Smooth muscle cell (in vitro differentiated cells): Measurements from ENCODE around the gene TPCN2. TPM values are rescaled to one million over a fixed set of nuclear protein-coding genes. Genes with fewer than 3 reads are reported as not detected.

Source experiments
- DNase-seq: peaks from one replicate; lab custom pipeline; 2025; ENCODE audit not compliant: unreplicated experiment; lab: John Stamatoyannopoulos, UW
- H2AFZ ChIP-seq: fragments of 200-600 bp; sonication (generic); 2 replicates; pipeline ENCODE4 v1.6.0; 2016; ENCODE audit warnings: antibody characterized with exemption, low read depth, mild to moderate bottlenecking
- H3F3A ChIP-seq: fragments of 200-600 bp; sonication (generic); 2 replicates; pipeline ENCODE4 v1.6.0; 2017; ENCODE audit warnings: antibody characterized with exemption, low read depth
- H3K27ac ChIP-seq: fragments of 200-600 bp; sonication (generic); 2 replicates; pipeline ENCODE4 v1.5.1; 2016; ENCODE audit warnings: low read depth, mild to moderate bottlenecking
- H3K27me3 ChIP-seq: fragments of 200-600 bp; sonication (generic); 2 replicates; pipeline ENCODE4 v1.6.1; 2016; ENCODE audit warnings: low read depth, mild to moderate bottlenecking
- H3K36me3 ChIP-seq: fragments of 200-600 bp; sonication (generic); 2 replicates; pipeline ENCODE4 v1.5.1; 2016; ENCODE audit warnings: low read depth
- H3K4me1 ChIP-seq: fragments of 200-600 bp; sonication (generic); 2 replicates; pipeline ENCODE4 v1.5.1; 2016; ENCODE audit warnings: low read depth
- H3K4me2 ChIP-seq: fragments of 200-600 bp; sonication (generic); 2 replicates; pipeline ENCODE4 v1.6.0; 2016; ENCODE audit warnings: mild to moderate bottlenecking
- H3K4me3 ChIP-seq: fragments of 200-600 bp; sonication (generic); 2 replicates; pipeline ENCODE4 v1.5.1; 2016; ENCODE audit warnings: mild to moderate bottlenecking
- H3K79me2 ChIP-seq: fragments of 200-600 bp; sonication (generic); 2 replicates; pipeline ENCODE4 v1.6.0; 2016; ENCODE audit warnings: low read depth, mild to moderate bottlenecking
- H3K9ac ChIP-seq: fragments of 200-600 bp; sonication (generic); 2 replicates; pipeline ENCODE4 v1.6.0; 2016; ENCODE audit warnings: low read depth
- H3K9me3 ChIP-seq: fragments of 200-600 bp; sonication (generic); replicated peaks from 2 replicates; pipeline ENCODE4 v1.5.1; 2016; ENCODE audit warnings: low read depth
- H4K20me1 ChIP-seq: fragments of 200-600 bp; sonication (generic); 2 replicates; pipeline ENCODE4 v1.6.0; 2016; ENCODE audit warnings: low read depth
- CTCF ChIP-seq: fragments of 200-600 bp; sonication (generic); IDR thresholded peaks from 2 replicates; pipeline ENCODE4 v1.5.1; 2017; ENCODE audit warnings: borderline replicate concordance, mild to moderate bottlenecking, antibody characterized with exemption; ENCODE audit not compliant: insufficient read depth, poor library complexity, severe bottlenecking
- WGBS: methylation state at CpG from one replicate; pipeline ENCODE4 v1.1.7; 2016; ENCODE audit warnings: low lambda C conversion rate; 5-methylcytosine and 5-hydroxymethylcytosine counted together
- polyA plus RNA-seq: library from polyadenylated mRNA; unstranded; fragments of >200 nt; fragmentation: Nextera tagmentation; extraction: Ambion mirVana; gene quantifications from 2 replicates; pipeline ENCODE4 v1.2.1, GENCODE V29; 2016
- total RNA-seq: library from RNA; depleted of rRNA; stranded (reverse); fragments of >200 nt; gene quantifications from 2 replicates; pipeline ENCODE4 v1.2.3, GENCODE V29; 2014

Gene TPCN2
- total and polyA plus RNA-seq, 2 experiments from 2014 or later: 7.4 to 10.5 TPM

DNA sequence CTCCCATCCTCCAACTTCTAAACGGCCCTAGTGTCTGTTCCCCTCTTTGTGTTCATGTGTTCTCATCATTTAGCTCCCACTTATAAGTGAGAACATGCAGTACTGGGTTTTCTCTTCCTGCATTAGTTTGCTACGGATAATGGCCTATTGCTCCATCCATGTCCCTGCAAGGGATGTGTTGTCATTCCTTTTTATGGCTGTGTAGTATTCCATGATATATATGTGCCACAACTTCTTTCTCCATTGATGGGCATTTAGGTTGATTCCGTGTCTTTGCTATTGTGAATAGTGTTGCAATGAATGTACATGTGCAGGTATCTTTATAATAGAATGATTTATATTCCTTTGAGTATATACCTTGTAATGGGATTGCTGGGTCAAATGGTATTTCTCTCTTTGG, 101.4 kb downstream of the TPCN2 start:
- no peaks in the 10 kb centered on the region for H4K20me1 ChIP-seq
- H2AFZ ChIP-seq: no peak overlapping the region
- TF ChIP-seq CTCF: no peak
- no peak overlapping the region for H3K9ac ChIP-seq
- 96% methylated on average over 3 of the region's 3 CpGs for WGBS
- no peaks in the 10 kb centered on the region for H3F3A ChIP-seq
- no peaks in the 10 kb centered on the region for H3K27me3 ChIP-seq
- no peaks in the 10 kb centered on the region for H3K79me2 ChIP-seq
- H3K9me3 ChIP-seq: peaks cover 6% of the 10 kb centered on the region
- no peak overlapping the region for H3K4me2 ChIP-seq
- no peak overlapping the region for H3K4me3 ChIP-seq
- DNase-seq: no peak
- no peaks in the 10 kb centered on the region for H3K36me3 ChIP-seq
- no peak overlapping the region for H3K27ac ChIP-seq
- H3K4me1 ChIP-seq: peaks cover 14% of the 10 kb centered on the region

- no peak for TF ChIP-seq CTCF
- H3K4me1 ChIP-seq: peaks cover 22% of the 10 kb centered on the region
- no peaks in the 10 kb centered on the region for H3K79me2 ChIP-seq
- H3K36me3 ChIP-seq: no peaks in the 10 kb centered on the region
- H3K27me3 ChIP-seq: no peaks in the 10 kb centered on the region
- no peaks in the 10 kb centered on the region for H3K9me3 ChIP-seq
- 31% methylated on average over 10 of the region's 10 CpGs for WGBS
- peak overlapping the region; percentile 36 for H3K4me2 ChIP-seq
- no peak overlapping the region for H3K4me3 ChIP-seq
- no peak overlapping the region for H3K9ac ChIP-seq
- H2AFZ ChIP-seq: no peak overlapping the region
- no peak overlapping the region for H3K27ac ChIP-seq
- no peaks in the 10 kb centered on the region for H3F3A ChIP-seq
- no peak for DNase-seq
- no peaks in the 10 kb centered on the region for H4K20me1 ChIP-seq
Observed at GRCh38 chr11:69151836-69152235, 103.1 kb downstream of the TPCN2 start.

DNA sequence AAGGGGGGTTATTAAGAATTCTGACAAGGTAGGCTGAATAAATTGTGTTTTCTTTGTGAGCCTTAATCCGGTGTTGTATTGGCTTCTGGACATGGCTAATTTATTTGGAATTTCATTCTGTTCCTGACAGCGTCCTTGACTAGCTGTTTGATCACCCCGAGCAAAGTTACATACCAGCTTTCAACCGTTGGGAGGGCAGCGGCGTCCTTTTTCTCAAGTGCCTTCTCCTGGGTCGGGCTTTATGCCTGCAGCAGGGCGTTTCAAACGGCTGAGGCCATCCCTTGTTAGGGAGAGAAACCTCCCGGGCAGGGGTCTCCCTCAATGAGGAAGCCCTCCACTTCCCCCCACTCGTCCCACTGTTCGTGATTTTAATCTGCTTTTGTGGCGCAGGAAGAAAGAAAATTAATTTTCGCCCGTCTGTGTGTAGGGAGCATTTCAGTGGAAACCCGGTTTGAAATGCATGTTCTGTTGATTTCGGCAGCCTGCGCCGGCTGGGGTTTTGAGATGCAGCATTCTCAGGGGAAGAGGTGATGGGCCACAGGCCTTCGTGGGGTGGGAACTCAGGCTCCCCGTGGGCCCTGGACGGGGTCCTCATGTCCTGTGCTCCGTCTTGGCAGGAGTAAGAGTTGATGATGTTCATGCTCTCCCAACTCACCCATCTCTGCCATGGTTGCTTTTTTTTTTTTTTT, 104.1 kb downstream of the TPCN2 start:
- no peak overlapping the region for H3K4me3 ChIP-seq
- peak overlapping the region; percentile 65 for H3K27ac ChIP-seq
- H3K9ac ChIP-seq: no peak overlapping the region
- no peak overlapping the region for H3K4me2 ChIP-seq
- H4K20me1 ChIP-seq: no peaks in the 10 kb centered on the region
- H3K4me1 ChIP-seq: peaks cover 24% of the 10 kb centered on the region
- no peak for TF ChIP-seq CTCF
- WGBS: 59% methylated on average over 23 of the region's 23 CpGs
- H3K36me3 ChIP-seq: no peaks in the 10 kb centered on the region
- H2AFZ ChIP-seq: no peak overlapping the region
- H3K79me2 ChIP-seq: no peaks in the 10 kb centered on the region
- H3F3A ChIP-seq: no peaks in the 10 kb centered on the region
- DNase-seq: no peak
- no peaks in the 10 kb centered on the region for H3K27me3 ChIP-seq
- no peaks in the 10 kb centered on the region for H3K9me3 ChIP-seq

GRCh38 chr11:69153661-69154060, 104.9 kb downstream of the TPCN2 start:
- H3K4me1 ChIP-seq: peaks cover 24% of the 10 kb centered on the region
- TF ChIP-seq CTCF: no peak
- H3K79me2 ChIP-seq: no peaks in the 10 kb centered on the region
- DNase-seq: no peak
- H3K27me3 ChIP-seq: no peaks in the 10 kb centered on the region
- no peaks in the 10 kb centered on the region for H3K9me3 ChIP-seq
- no peaks in the 10 kb centered on the region for H3K36me3 ChIP-seq
- H3K4me3 ChIP-seq: no peak overlapping the region
- no peak overlapping the region for H3K9ac ChIP-seq
- H3F3A ChIP-seq: no peaks in the 10 kb centered on the region
- H3K27ac ChIP-seq: peak overlapping the region; percentile 65
- H4K20me1 ChIP-seq: no peaks in the 10 kb centered on the region
- no peak overlapping the region for H2AFZ ChIP-seq
- WGBS: 49% methylated on average over 7 of the region's 7 CpGs
- peak overlapping the region; percentile 33 for H3K4me2 ChIP-seq
